Measurements from ENCODE around the gene CYTH1. TPM values are rescaled to one million over a fixed set of nuclear protein-coding genes. Genes with fewer than 3 reads are reported as not detected.
A peak's percentile ranks its signal among the peaks of the same experiment; 100 is the strongest.

Gene CYTH1
- total and polyA plus RNA-seq, 5 donors from 2014 or later = 202 to 487 (median 206) TPM

GRCh38 chr17:78766743-78767294 is 15.3 kb downstream of the CYTH1 start:
- H3K27ac Mint-ChIP-seq = no peak overlapping the region
- no peaks in the 10 kb centered on the region for H3K9me3 ChIP-seq (ENCODE audit: control insufficient read depth in 2 of 2, low read length in 2 of 2)
- no peak for DNase-seq
- no peaks in the 10 kb centered on the region for H3K9me3 Mint-ChIP-seq
- H3K27me3 ChIP-seq (ENCODE audit: control insufficient read depth, insufficient read depth, low read length) = no peaks in the 10 kb centered on the region
- H3K36me3 Mint-ChIP-seq = peaks cover 12% of the 10 kb centered on the region
- H3K27ac ChIP-seq (ENCODE audit: insufficient read depth, low read length, poor library complexity, severe bottlenecking) = peak overlapping the region; percentile 56
- peaks cover 8% of the 10 kb centered on the region for H3K36me3 ChIP-seq (ENCODE audit: control insufficient read depth, insufficient read depth, low read length)
- peak overlapping the region; percentile 64 for H3K4me3 ChIP-seq (ENCODE audit: low read depth, low read length)
- no peaks in the 10 kb centered on the region for H3K27me3 Mint-ChIP-seq
- peaks cover 99% of the 10 kb centered on the region for H3K4me1 ChIP-seq (ENCODE audit: control insufficient read depth, insufficient read depth, low read length, poor library complexity, severe bottlenecking)
- no peak overlapping the region for H3K4me3 Mint-ChIP-seq
- peaks cover 25 to 47% (median 34%) of the 10 kb centered on the region in 4 donors for H3K4me1 Mint-ChIP-seq
- peak; percentile 21 to 38 for ATAC-seq (ENCODE audit: low read depth in 2 of 2)

- no peak overlapping the region for H3K4me3 Mint-ChIP-seq
- Histone ChIP-seq H3K4me3 (ENCODE audit: low read depth, low read length) (peak overlapping the region; percentile 64), H3K27me3 (ENCODE audit: control insufficient read depth, insufficient read depth, low read length) (no peaks in the 10 kb centered on the region), H3K4me1 (ENCODE audit: control insufficient read depth, insufficient read depth, low read length, poor library complexity, severe bottlenecking) (peaks cover 99% of the 10 kb centered on the region), H3K36me3 (ENCODE audit: control insufficient read depth, insufficient read depth, low read length) (peaks cover 8% of the 10 kb centered on the region), H3K27ac (ENCODE audit: insufficient read depth, low read length, poor library complexity, severe bottlenecking) (peak overlapping the region; percentile 56), H3K9me3 (ENCODE audit: control insufficient read depth in 2 of 2, low read length in 2 of 2) (no peaks in the 10 kb centered on the region)
- peak overlapping the region in 1 of 3 donors; percentile 95 for H3K27ac Mint-ChIP-seq
- no peak for ATAC-seq (ENCODE audit: low read depth in 2 of 2)
- DNase-seq = no peak
- H3K9me3 Mint-ChIP-seq = no peaks in the 10 kb centered on the region
- no peaks in the 10 kb centered on the region for H3K27me3 Mint-ChIP-seq
- H3K4me1 Mint-ChIP-seq = peaks cover 22 to 47% (median 32%) of the 10 kb centered on the region in 4 donors
- peaks cover 9% of the 10 kb centered on the region for H3K36me3 Mint-ChIP-seq
These were observed 15.8 kb downstream of the CYTH1 start for GRCh38 chr17:78766225-78766624.

GRCh38 chr17:78765821-78766220 is 16.3 kb downstream of the CYTH1 start:
- DNase-seq (no peak), ATAC-seq (ENCODE audit: low read depth in 2 of 2) (no peak)
- Mint-ChIP-seq H3K9me3 (no peaks in the 10 kb centered on the region), H3K4me3 (peak overlapping the region in 3 of 4 donors; percentile 58 to 80 (median 60)), H3K27me3 (no peaks in the 10 kb centered on the region), H3K36me3 (peaks cover 9% of the 10 kb centered on the region), H3K4me1 (peaks cover 21 to 47% (median 31%) of the 10 kb centered on the region in 4 donors), H3K27ac (peak overlapping the region in 2 of 3 donors; percentile 59 to 95)
- peak overlapping the region; percentile 64 for H3K4me3 ChIP-seq (ENCODE audit: low read depth, low read length)
- no peaks in the 10 kb centered on the region for H3K9me3 ChIP-seq (ENCODE audit: control insufficient read depth in 2 of 2, low read length in 2 of 2)
- H3K4me1 ChIP-seq (ENCODE audit: control insufficient read depth, insufficient read depth, low read length, poor library complexity, severe bottlenecking) = peaks cover 99% of the 10 kb centered on the region
- H3K36me3 ChIP-seq (ENCODE audit: control insufficient read depth, insufficient read depth, low read length) = peaks cover 8% of the 10 kb centered on the region
- H3K27ac ChIP-seq (ENCODE audit: insufficient read depth, low read length, poor library complexity, severe bottlenecking) = peak overlapping the region; percentile 56
- no peaks in the 10 kb centered on the region for H3K27me3 ChIP-seq (ENCODE audit: control insufficient read depth, insufficient read depth, low read length)

GRCh38 chr17:78764871-78765270 is 17.2 kb downstream of the CYTH1 start:
- peak overlapping the region; percentile 56 for H3K27ac ChIP-seq (ENCODE audit: insufficient read depth, low read length, poor library complexity, severe bottlenecking)
- H3K4me3 Mint-ChIP-seq = peak overlapping the region; percentile 63 to 75 (median 67)
- no peaks in the 10 kb centered on the region for H3K9me3 Mint-ChIP-seq
- H3K36me3 ChIP-seq (ENCODE audit: control insufficient read depth, insufficient read depth, low read length) = peaks cover 6% of the 10 kb centered on the region
- no peaks in the 10 kb centered on the region for H3K9me3 ChIP-seq (ENCODE audit: control insufficient read depth in 2 of 2, low read length in 2 of 2)
- no peaks in the 10 kb centered on the region for H3K27me3 ChIP-seq (ENCODE audit: control insufficient read depth, insufficient read depth, low read length)
- DNase-seq (no peak), ATAC-seq (ENCODE audit: low read depth in 2 of 2) (no peak)
- H3K27me3 Mint-ChIP-seq = no peaks in the 10 kb centered on the region
- H3K4me1 ChIP-seq (ENCODE audit: control insufficient read depth, insufficient read depth, low read length, poor library complexity, severe bottlenecking) = peaks cover 96% of the 10 kb centered on the region
- H3K4me1 Mint-ChIP-seq = peaks cover 22 to 47% (median 34%) of the 10 kb centered on the region in 4 donors
- peak overlapping the region; percentile 64 for H3K4me3 ChIP-seq (ENCODE audit: low read depth, low read length)
- H3K36me3 Mint-ChIP-seq = peaks cover 5% of the 10 kb centered on the region
- H3K27ac Mint-ChIP-seq = peak overlapping the region in 2 of 3 donors; percentile 81 to 93

- H3K9me3 Mint-ChIP-seq = no peaks in the 10 kb centered on the region
- H3K36me3 Mint-ChIP-seq = peaks cover 5% of the 10 kb centered on the region
- H3K4me3 ChIP-seq (ENCODE audit: low read depth, low read length) = peak overlapping the region; percentile 34
- H3K4me1 ChIP-seq (ENCODE audit: control insufficient read depth, insufficient read depth, low read length, poor library complexity, severe bottlenecking) = peaks cover 96% of the 10 kb centered on the region
- ATAC-seq (ENCODE audit: low read depth in 2 of 2) (no peak), DNase-seq (no peak)
- H3K9me3 ChIP-seq (ENCODE audit: control insufficient read depth in 2 of 2, low read length in 2 of 2) = no peaks in the 10 kb centered on the region
- H3K27ac ChIP-seq (ENCODE audit: insufficient read depth, low read length, poor library complexity, severe bottlenecking) = peak overlapping the region; percentile 49
- H3K4me3 Mint-ChIP-seq = peak overlapping the region in 3 of 4 donors; percentile 24 to 85 (median 49)
- H3K27ac Mint-ChIP-seq = peak overlapping the region; percentile 52 to 99 (median 90)
- H3K27me3 ChIP-seq (ENCODE audit: control insufficient read depth, insufficient read depth, low read length) = no peaks in the 10 kb centered on the region
- H3K27me3 Mint-ChIP-seq = no peaks in the 10 kb centered on the region
- H3K36me3 ChIP-seq (ENCODE audit: control insufficient read depth, insufficient read depth, low read length) = peaks cover 2% of the 10 kb centered on the region
- H3K4me1 Mint-ChIP-seq = peaks cover 29 to 60% (median 47%) of the 10 kb centered on the region in 4 donors
These were observed 18.5 kb downstream of the CYTH1 start for GRCh38 chr17:78763561-78763960.

- Histone ChIP-seq H3K27me3 (ENCODE audit: control insufficient read depth, insufficient read depth, low read length) (no peaks in the 10 kb centered on the region), H3K36me3 (ENCODE audit: control insufficient read depth, insufficient read depth, low read length) (no peaks in the 10 kb centered on the region), H3K9me3 (ENCODE audit: control insufficient read depth in 2 of 2, low read length in 2 of 2) (no peaks in the 10 kb centered on the region), H3K4me3 (ENCODE audit: low read depth, low read length) (peak overlapping the region; percentile 74), H3K27ac (ENCODE audit: insufficient read depth, low read length, poor library complexity, severe bottlenecking) (peak overlapping the region; percentile 93), H3K4me1 (ENCODE audit: control insufficient read depth, insufficient read depth, low read length, poor library complexity, severe bottlenecking) (peaks cover 96% of the 10 kb centered on the region)
- Mint-ChIP-seq H3K27ac (peak overlapping the region; percentile 80 to 99 (median 90)), H3K4me1 (peaks cover 34 to 77% (median 60%) of the 10 kb centered on the region in 4 donors), H3K9me3 (no peaks in the 10 kb centered on the region), H3K4me3 (peak overlapping the region; percentile 61 to 85 (median 77)), H3K27me3 (no peaks in the 10 kb centered on the region), H3K36me3 (peaks cover 5% of the 10 kb centered on the region)
- DNase-seq (no peak), ATAC-seq (ENCODE audit: low read depth in 2 of 2) (peak in 1 of 2 donors; percentile 40)
These were observed 20.2 kb downstream of the CYTH1 start for GRCh38 chr17:78761789-78762406.

GRCh38 chr17:78759969-78760352 is 22.1 kb downstream of the CYTH1 start:
- ATAC-seq (ENCODE audit: low read depth in 2 of 2) = no peak
- Histone ChIP-seq H3K36me3 (ENCODE audit: control insufficient read depth, insufficient read depth, low read length) (no peaks in the 10 kb centered on the region), H3K4me3 (ENCODE audit: low read depth, low read length) (peak overlapping the region; percentile 68), H3K27ac (ENCODE audit: insufficient read depth, low read length, poor library complexity, severe bottlenecking) (peak overlapping the region; percentile 93), H3K27me3 (ENCODE audit: control insufficient read depth, insufficient read depth, low read length) (no peaks in the 10 kb centered on the region), H3K9me3 (ENCODE audit: control insufficient read depth in 2 of 2, low read length in 2 of 2) (no peaks in the 10 kb centered on the region), H3K4me1 (ENCODE audit: control insufficient read depth, insufficient read depth, low read length, poor library complexity, severe bottlenecking) (peaks cover 96% of the 10 kb centered on the region)
- H3K4me3 Mint-ChIP-seq = peak overlapping the region; percentile 77 to 92 (median 85)
- peaks cover 10% of the 10 kb centered on the region for H3K36me3 Mint-ChIP-seq
- H3K27me3 Mint-ChIP-seq = no peaks in the 10 kb centered on the region
- H3K4me1 Mint-ChIP-seq = peaks cover 37 to 92% (median 72%) of the 10 kb centered on the region in 4 donors
- no peak for DNase-seq
- H3K9me3 Mint-ChIP-seq = no peaks in the 10 kb centered on the region
- peak overlapping the region; percentile 83 to 98 (median 98) for H3K27ac Mint-ChIP-seq
